Natural killer cell treated with Interleukin-12 subunit alpha and Interleukin-12 subunit beta and Interleukin-15 and Interleukin-18, amount 100 ng/mL, for 72 hours (primary cell): ENCODE results near the gene SEC16B. TPM values are rescaled to one million over a fixed set of nuclear protein-coding genes. Genes with fewer than 3 reads are reported as not detected.

Experiments used
- ATAC-seq, 2 donors: fragments of 150-1000 bp; cut with Tn5 transposase in 1 of 2; sonication (Bioruptor Pico), chemical (Tn5 transposase) in 1 of 2; 2 replicates each; pipeline ENCODE4 v1.10.0; 2021
- DNase-seq: peaks from one replicate; pipeline ENCODE4 v3.0.0; 2022; ENCODE audit warnings: low spot score
- H3K27ac Mint-ChIP-seq, 2 donors: 1 replicate in 1 of 2; 2 replicates in 1 of 2; pipeline ENCODE4 v1.8.0; 2022; ENCODE audit warnings: mixed read lengths in 2 of 2, mild to moderate bottlenecking in 1 of 2, moderate library complexity in 1 of 2
- H3K27me3 Mint-ChIP-seq, 2 donors: 1 replicate in 1 of 2; 2 replicates in 1 of 2; pipeline ENCODE4 v1.8.0; 2022; ENCODE audit warnings: mixed read lengths in 2 of 2
- H3K36me3 Mint-ChIP-seq: one replicate; pipeline ENCODE4 v1.8.0; 2022; ENCODE audit warnings: mixed read lengths
- H3K4me1 Mint-ChIP-seq, 2 donors: 1 replicate in 1 of 2; 2 replicates in 1 of 2; pipeline ENCODE4 v1.8.0; 2022; ENCODE audit warnings: low read depth in 2 of 2, mixed read lengths in 2 of 2, mild to moderate bottlenecking in 1 of 2
- H3K4me3 Mint-ChIP-seq: one replicate; pipeline ENCODE4 v1.8.0; 2022; ENCODE audit warnings: mixed read lengths
- H3K9me3 Mint-ChIP-seq: 2 replicates; pipeline ENCODE4 v1.8.0; 2022; ENCODE audit warnings: mixed read lengths
- total RNA-seq, 2 donors: library from RNA; stranded (reverse); gene quantifications; one replicate each; pipeline ENCODE4 v1.2.3, GENCODE V29; 2022

Gene SEC16B
- total RNA-seq, 2 donors from 2014 or later, result not detected

- ATAC-seq (peak in 1 of 2 donors; percentile 13), DNase-seq (no peak)
- Mint-ChIP-seq H3K9me3 (no peaks in the 10 kb centered on the region), H3K27me3 (no peaks in the 10 kb centered on the region), H3K27ac (no peak overlapping the region), H3K36me3 (no peaks in the 10 kb centered on the region), H3K4me3 (no peak overlapping the region), H3K4me1 (no peaks in the 10 kb centered on the region)
Measured at GRCh38 chr1:177944016-177944949, 25.6 kb downstream of the SEC16B start.

- Mint-ChIP-seq H3K27ac (no peak overlapping the region), H3K27me3 (no peaks in the 10 kb centered on the region), H3K36me3 (no peaks in the 10 kb centered on the region), H3K4me1 (no peaks in the 10 kb centered on the region), H3K4me3 (no peak overlapping the region), H3K9me3 (no peaks in the 10 kb centered on the region)
- ATAC-seq (no peak), DNase-seq (no peak)
Measured at GRCh38 chr1:177941976-177942375, 27.9 kb downstream of the SEC16B start.

GRCh38 chr1:177940682-177941081 is 29.2 kb downstream of the SEC16B start:
- no peaks in the 10 kb centered on the region for H3K4me1 Mint-ChIP-seq
- ATAC-seq (no peak), DNase-seq (no peak)
- H3K27ac Mint-ChIP-seq, result no peak overlapping the region
- H3K36me3 Mint-ChIP-seq, result no peaks in the 10 kb centered on the region
- no peaks in the 10 kb centered on the region for H3K9me3 Mint-ChIP-seq
- H3K4me3 Mint-ChIP-seq, result no peak overlapping the region
- no peaks in the 10 kb centered on the region for H3K27me3 Mint-ChIP-seq

GRCh38 chr1:177937931-177938330 is 31.9 kb downstream of the SEC16B start:
- DNase-seq (no peak), ATAC-seq (no peak)
- H3K4me3 Mint-ChIP-seq, result no peak overlapping the region
- no peaks in the 10 kb centered on the region for H3K4me1 Mint-ChIP-seq
- peaks cover under 1% of the 10 kb centered on the region for H3K9me3 Mint-ChIP-seq
- H3K27me3 Mint-ChIP-seq, result no peaks in the 10 kb centered on the region
- no peaks in the 10 kb centered on the region for H3K36me3 Mint-ChIP-seq
- H3K27ac Mint-ChIP-seq, result no peak overlapping the region

GRCh38 chr1:177937174-177937770 is 32.6 kb downstream of the SEC16B start:
- DNase-seq (no peak), ATAC-seq (no peak)
- no peaks in the 10 kb centered on the region for H3K27me3 Mint-ChIP-seq
- H3K4me3 Mint-ChIP-seq, result no peak overlapping the region
- H3K9me3 Mint-ChIP-seq, result peaks cover 3% of the 10 kb centered on the region
- no peaks in the 10 kb centered on the region for H3K36me3 Mint-ChIP-seq
- H3K27ac Mint-ChIP-seq, result no peak overlapping the region
- H3K4me1 Mint-ChIP-seq, result no peaks in the 10 kb centered on the region

- H3K9me3 Mint-ChIP-seq, result peaks cover 3% of the 10 kb centered on the region
Measured at GRCh38 chr1:177935638-177936415, 34.0 kb downstream of the SEC16B start.

GRCh38 chr1:177934927-177935326 is 34.9 kb downstream of the SEC16B start:
- no peak overlapping the region for H3K27ac Mint-ChIP-seq
- no peaks in the 10 kb centered on the region for H3K36me3 Mint-ChIP-seq
- DNase-seq, result no peak
- H3K9me3 Mint-ChIP-seq, result peaks cover 3% of the 10 kb centered on the region
- no peaks in the 10 kb centered on the region for H3K4me1 Mint-ChIP-seq
- H3K27me3 Mint-ChIP-seq, result no peaks in the 10 kb centered on the region
- ATAC-seq, result no peak
- H3K4me3 Mint-ChIP-seq, result no peak overlapping the region

More at GRCh38 chr1:177935638-177936415, 34.0 kb downstream of the SEC16B start:
- Mint-ChIP-seq H3K4me3 (no peak overlapping the region), H3K4me1 (no peaks in the 10 kb centered on the region), H3K27ac (no peak overlapping the region), H3K27me3 (no peaks in the 10 kb centered on the region), H3K36me3 (no peaks in the 10 kb centered on the region)
- DNase-seq (no peak), ATAC-seq (no peak)

GRCh38 chr1:177934461-177934860 is 35.4 kb downstream of the SEC16B start:
- DNase-seq, result no peak
- H3K4me3 Mint-ChIP-seq, result no peak overlapping the region
- no peak for ATAC-seq
- no peaks in the 10 kb centered on the region for H3K27me3 Mint-ChIP-seq
- no peaks in the 10 kb centered on the region for H3K4me1 Mint-ChIP-seq
- no peak overlapping the region for H3K27ac Mint-ChIP-seq
- peaks cover 3% of the 10 kb centered on the region for H3K9me3 Mint-ChIP-seq
- no peaks in the 10 kb centered on the region for H3K36me3 Mint-ChIP-seq

GRCh38 chr1:177933881-177934280 is 36.0 kb downstream of the SEC16B start:
- DNase-seq (no peak), ATAC-seq (no peak)
- Mint-ChIP-seq H3K4me1 (no peaks in the 10 kb centered on the region), H3K36me3 (no peaks in the 10 kb centered on the region), H3K27ac (no peak overlapping the region), H3K27me3 (no peaks in the 10 kb centered on the region), H3K9me3 (peaks cover 3% of the 10 kb centered on the region), H3K4me3 (no peak overlapping the region)

- Mint-ChIP-seq H3K27me3 (no peaks in the 10 kb centered on the region), H3K4me3 (no peak overlapping the region), H3K27ac (no peak overlapping the region), H3K4me1 (no peaks in the 10 kb centered on the region), H3K36me3 (no peaks in the 10 kb centered on the region), H3K9me3 (peaks cover 3% of the 10 kb centered on the region)
- no peak for ATAC-seq
- DNase-seq, result no peak
Measured at GRCh38 chr1:177932123-177932522, 37.7 kb downstream of the SEC16B start.

GRCh38 chr1:177928952-177929351 is 40.9 kb downstream of the SEC16B start:
- H3K9me3 Mint-ChIP-seq, result peaks cover 3% of the 10 kb centered on the region
- H3K27me3 Mint-ChIP-seq, result no peaks in the 10 kb centered on the region
- no peaks in the 10 kb centered on the region for H3K4me1 Mint-ChIP-seq
- no peak for ATAC-seq
- no peak for DNase-seq
- H3K27ac Mint-ChIP-seq, result no peak overlapping the region
- H3K4me3 Mint-ChIP-seq, result no peak overlapping the region
- H3K36me3 Mint-ChIP-seq, result no peaks in the 10 kb centered on the region

- Mint-ChIP-seq H3K27me3 (no peaks in the 10 kb centered on the region), H3K9me3 (peaks cover 3% of the 10 kb centered on the region), H3K27ac (no peak overlapping the region), H3K36me3 (no peaks in the 10 kb centered on the region), H3K4me1 (no peaks in the 10 kb centered on the region), H3K4me3 (no peak overlapping the region)
- DNase-seq (no peak), ATAC-seq (no peak)
Measured at GRCh38 chr1:177928194-177928593, 41.7 kb downstream of the SEC16B start.

- ATAC-seq (no peak), DNase-seq (no peak)
- H3K27ac Mint-ChIP-seq, result no peak overlapping the region
- H3K9me3 Mint-ChIP-seq, result no peaks in the 10 kb centered on the region
- H3K4me1 Mint-ChIP-seq, result no peaks in the 10 kb centered on the region
- H3K36me3 Mint-ChIP-seq, result no peaks in the 10 kb centered on the region
- no peaks in the 10 kb centered on the region for H3K27me3 Mint-ChIP-seq
- H3K4me3 Mint-ChIP-seq, result no peak overlapping the region
Measured at GRCh38 chr1:177927021-177927596, 42.7 kb downstream of the SEC16B start.
